ENCODE results near the gene KCNJ1.

DNA sequence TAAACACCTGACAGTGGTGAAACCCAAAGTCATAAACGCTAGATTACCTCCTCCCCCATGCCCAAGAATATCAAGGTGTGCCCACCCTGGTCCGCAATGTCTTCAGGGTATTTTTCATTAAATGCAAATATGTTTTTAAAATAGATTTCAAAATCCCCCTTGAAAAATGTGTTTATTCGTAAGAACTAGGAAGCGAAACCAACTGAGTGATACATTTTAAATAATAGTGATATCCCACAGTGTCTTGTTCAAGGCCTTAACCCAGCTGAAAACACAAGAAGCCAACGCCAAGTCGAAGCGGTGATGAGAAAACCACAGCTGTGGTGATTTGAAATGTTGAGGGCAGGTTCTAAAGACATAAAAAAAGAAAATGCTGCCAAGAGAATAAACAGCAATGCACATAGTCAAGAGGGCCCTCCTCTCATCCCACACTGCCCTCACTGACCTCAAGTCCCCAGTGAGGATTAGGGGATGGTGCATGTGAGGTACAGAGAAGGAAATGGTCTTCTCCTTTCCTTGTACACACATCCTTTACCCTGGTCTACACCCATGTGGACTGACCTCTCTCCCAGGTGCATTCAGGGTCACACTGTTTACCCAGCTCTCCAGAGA, 25.5 kb downstream of the KCNJ1 start:
- TF ChIP-seq, protein P1, sequence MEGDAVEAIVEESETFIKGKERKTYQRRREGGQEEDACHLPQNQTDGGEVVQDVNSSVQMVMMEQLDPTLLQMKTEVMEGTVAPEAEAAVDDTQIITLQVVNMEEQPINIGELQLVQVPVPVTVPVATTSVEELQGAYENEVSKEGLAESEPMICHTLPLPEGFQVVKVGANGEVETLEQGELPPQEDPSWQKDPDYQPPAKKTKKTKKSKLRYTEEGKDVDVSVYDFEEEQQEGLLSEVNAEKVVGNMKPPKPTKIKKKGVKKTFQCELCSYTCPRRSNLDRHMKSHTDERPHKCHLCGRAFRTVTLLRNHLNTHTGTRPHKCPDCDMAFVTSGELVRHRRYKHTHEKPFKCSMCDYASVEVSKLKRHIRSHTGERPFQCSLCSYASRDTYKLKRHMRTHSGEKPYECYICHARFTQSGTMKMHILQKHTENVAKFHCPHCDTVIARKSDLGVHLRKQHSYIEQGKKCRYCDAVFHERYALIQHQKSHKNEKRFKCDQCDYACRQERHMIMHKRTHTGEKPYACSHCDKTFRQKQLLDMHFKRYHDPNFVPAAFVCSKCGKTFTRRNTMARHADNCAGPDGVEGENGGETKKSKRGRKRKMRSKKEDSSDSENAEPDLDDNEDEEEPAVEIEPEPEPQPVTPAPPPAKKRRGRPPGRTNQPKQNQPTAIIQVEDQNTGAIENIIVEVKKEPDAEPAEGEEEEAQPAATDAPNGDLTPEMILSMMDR (conservative IDR thresholded peaks at IDR 0.05; ENCODE audit: low read depth, low read length), result no peak
- no peak for TF ChIP-seq EZH2 (IDR thresholded peaks at IDR 0.05; ENCODE audit: low read length, unreplicated experiment)
- TF ChIP-seq EZH2phosphoT487 (IDR thresholded peaks at IDR 0.05; ENCODE audit: borderline replicate concordance, low read length), result no peak
